ENCODE measurements around the gene PRKG1.

DNA sequence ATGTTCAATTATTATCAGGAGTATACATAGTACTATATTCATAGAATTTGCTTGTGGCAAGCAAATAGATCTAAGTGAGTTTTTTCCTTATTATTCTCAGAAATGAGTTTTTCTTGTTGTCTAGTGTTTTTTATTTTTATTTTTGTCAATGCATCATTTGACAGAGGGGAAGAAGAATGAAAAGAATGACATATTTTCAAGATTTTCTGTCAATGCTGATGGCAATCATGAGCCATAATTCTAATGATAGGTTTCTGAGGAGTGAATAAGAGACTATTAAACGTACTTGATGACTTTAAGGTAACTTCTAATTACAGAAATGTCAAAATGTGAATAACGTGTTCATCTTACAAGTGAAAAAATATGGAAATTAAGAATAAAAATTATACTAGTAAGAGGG, 769.7 kb downstream of the PRKG1 start:
- TF ChIP-seq POLR2AphosphoS5 (IDR thresholded peaks at IDR 0.05; ENCODE audit: low read depth, low read length) (no peak), POLR2A (IDR thresholded peaks at IDR 0.05; ENCODE audit: low read depth, low read length) (no peak), TAF1 (IDR thresholded peaks at IDR 0.05; ENCODE audit: low read depth, low read length) (no peak), SPI1 (IDR thresholded peaks at IDR 0.05; ENCODE audit: low read depth, low read length) (no peak), POU2F2 (IDR thresholded peaks at IDR 0.05; ENCODE audit: low read depth, low read length) (no peak)

Data from GM12891 (cell line).